ENCODE measurements around the gene TMEM87B. TPM values are rescaled to one million over a fixed set of nuclear protein-coding genes. Genes with fewer than 3 reads are reported as not detected.
"Not testable (repeated sequence)": the region's sequence is repeated elsewhere in the genome, so short reads cannot be mapped to it uniquely, and the experiment has no call there.

TMEM87B gene
- total RNA-seq, 1 donor from 2014 or later: 5.7 TPM

DNA sequence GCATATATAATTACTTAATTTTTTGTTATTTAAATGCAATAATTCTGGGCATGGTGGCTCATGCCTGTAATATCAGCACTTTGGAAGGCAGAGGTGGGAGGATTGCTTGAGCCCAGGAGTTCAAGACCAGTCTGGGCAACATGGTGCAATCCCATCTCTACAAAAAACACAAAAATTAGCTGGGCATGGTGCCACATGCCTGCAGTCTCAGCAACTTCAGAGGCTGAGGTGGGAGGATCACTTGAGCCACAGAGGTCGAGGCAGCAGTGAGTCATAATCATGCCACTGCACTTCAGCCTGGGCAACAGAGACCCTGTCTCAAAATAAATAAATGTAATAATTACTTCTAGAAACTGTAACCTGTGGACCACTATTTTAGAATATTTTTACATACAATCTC lies 21.5 kb upstream of the TMEM87B start:
- no peak overlapping the region for H3K4me3 ChIP-seq
- TF ChIP-seq, protein P1, sequence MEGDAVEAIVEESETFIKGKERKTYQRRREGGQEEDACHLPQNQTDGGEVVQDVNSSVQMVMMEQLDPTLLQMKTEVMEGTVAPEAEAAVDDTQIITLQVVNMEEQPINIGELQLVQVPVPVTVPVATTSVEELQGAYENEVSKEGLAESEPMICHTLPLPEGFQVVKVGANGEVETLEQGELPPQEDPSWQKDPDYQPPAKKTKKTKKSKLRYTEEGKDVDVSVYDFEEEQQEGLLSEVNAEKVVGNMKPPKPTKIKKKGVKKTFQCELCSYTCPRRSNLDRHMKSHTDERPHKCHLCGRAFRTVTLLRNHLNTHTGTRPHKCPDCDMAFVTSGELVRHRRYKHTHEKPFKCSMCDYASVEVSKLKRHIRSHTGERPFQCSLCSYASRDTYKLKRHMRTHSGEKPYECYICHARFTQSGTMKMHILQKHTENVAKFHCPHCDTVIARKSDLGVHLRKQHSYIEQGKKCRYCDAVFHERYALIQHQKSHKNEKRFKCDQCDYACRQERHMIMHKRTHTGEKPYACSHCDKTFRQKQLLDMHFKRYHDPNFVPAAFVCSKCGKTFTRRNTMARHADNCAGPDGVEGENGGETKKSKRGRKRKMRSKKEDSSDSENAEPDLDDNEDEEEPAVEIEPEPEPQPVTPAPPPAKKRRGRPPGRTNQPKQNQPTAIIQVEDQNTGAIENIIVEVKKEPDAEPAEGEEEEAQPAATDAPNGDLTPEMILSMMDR (IDR thresholded peaks at IDR 0.05; ENCODE audit: borderline replicate concordance): no peak
- no peak for DNase-seq
- no peaks in the 10 kb centered on the region for H3K27me3 ChIP-seq (ENCODE audit: low read depth)
- no peak overlapping the region for H3K27ac ChIP-seq (replicated peaks)
- peaks cover 2% of the 10 kb centered on the region for H3K36me3 ChIP-seq
- peaks cover 11% of the 10 kb centered on the region for H3K4me1 ChIP-seq
- H3K9me3 ChIP-seq (replicated peaks): no peaks in the 10 kb centered on the region
- intact Hi-C loops (cut with micrococcal nuclease): no loop called here

DNA sequence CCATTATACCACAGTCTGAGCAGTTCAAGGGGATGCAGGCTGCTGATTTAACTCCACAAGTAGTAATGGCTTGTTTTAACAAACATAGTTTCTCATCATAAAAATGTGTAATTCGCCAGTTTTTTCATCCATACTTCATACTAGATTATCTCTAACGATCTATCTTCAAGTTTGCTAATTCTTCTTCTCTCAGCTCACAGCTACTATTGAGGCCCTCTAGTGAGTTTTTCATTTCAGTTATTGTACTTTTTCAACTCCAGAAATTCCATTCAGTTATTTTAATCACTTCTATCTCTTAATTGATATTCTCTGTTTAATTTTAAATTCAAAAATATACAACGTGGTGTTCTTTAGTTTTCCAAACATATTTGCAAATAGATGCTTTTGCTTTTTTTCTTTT lies 20.1 kb upstream of the TMEM87B start:
- H3K4me1 ChIP-seq: peaks cover 11% of the 10 kb centered on the region
- no peak overlapping the region for H3K4me3 ChIP-seq
- H3K27ac ChIP-seq (replicated peaks): no peak overlapping the region
- no peaks in the 10 kb centered on the region for H3K9me3 ChIP-seq (replicated peaks)
- no peaks in the 10 kb centered on the region for H3K27me3 ChIP-seq (ENCODE audit: low read depth)
- intact Hi-C loops (cut with micrococcal nuclease): no loop called here
- TF ChIP-seq, protein P1 (IDR thresholded peaks at IDR 0.05; ENCODE audit: borderline replicate concordance): no peak
- H3K36me3 ChIP-seq: no peaks in the 10 kb centered on the region
- DNase-seq: no peak

DNA sequence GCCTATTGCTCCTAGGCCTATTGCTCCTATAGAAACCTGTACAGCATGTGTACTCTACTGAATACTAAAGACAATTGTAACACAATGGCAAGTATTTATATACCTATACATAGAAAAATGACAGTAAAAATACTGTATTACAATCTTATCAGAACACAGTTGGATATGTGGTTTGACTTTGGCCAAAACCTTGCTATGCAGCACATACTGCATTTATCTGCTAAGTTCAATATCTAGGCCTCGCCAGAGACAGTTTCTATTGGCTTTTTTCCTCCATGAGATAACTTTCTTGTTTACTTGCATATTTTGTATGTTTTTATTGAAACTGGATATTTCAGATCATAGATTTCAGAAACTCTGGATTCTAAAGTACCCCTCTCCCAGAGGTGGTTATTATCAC lies 19.3 kb upstream of the TMEM87B start:
- H3K4me3 ChIP-seq: no peak overlapping the region
- intact Hi-C loops (cut with micrococcal nuclease): no loop called here
- no peaks in the 10 kb centered on the region for H3K36me3 ChIP-seq
- no peaks in the 10 kb centered on the region for H3K9me3 ChIP-seq (replicated peaks)
- TF ChIP-seq, protein P1 (IDR thresholded peaks at IDR 0.05; ENCODE audit: borderline replicate concordance): no peak
- DNase-seq: no peak
- H3K27ac ChIP-seq (replicated peaks): no peak overlapping the region
- H3K4me1 ChIP-seq: peaks cover 11% of the 10 kb centered on the region
- H3K27me3 ChIP-seq (ENCODE audit: low read depth): no peaks in the 10 kb centered on the region

DNA sequence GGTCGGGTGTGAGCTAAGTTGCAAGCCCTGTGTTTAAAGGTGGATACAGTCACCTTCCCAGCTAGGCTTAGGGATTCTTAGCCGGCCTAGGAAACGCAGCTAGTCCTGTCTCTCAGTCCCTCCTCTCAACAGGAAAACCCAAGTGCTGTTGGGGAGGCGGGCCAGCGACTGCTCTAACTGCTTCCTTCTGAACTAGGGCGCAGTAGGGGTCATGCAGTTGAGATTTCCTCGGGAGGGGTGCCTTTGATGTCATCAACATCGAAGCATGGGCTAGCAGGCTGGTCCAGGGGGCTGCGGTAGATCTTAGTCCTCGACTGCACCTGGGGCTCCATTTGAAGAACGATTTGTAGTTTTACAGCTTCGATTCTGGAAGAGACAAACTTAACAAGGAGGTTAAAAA lies 15.5 kb upstream of the TMEM87B start:
- intact Hi-C loops (cut with micrococcal nuclease); H3K4me3 ChIP-seq; DNase-seq; H3K4me1 ChIP-seq; H3K9me3 ChIP-seq (replicated peaks); H3K36me3 ChIP-seq; H3K27me3 ChIP-seq (ENCODE audit: low read depth); H3K27ac ChIP-seq (replicated peaks): not testable (repeated sequence)

DNA sequence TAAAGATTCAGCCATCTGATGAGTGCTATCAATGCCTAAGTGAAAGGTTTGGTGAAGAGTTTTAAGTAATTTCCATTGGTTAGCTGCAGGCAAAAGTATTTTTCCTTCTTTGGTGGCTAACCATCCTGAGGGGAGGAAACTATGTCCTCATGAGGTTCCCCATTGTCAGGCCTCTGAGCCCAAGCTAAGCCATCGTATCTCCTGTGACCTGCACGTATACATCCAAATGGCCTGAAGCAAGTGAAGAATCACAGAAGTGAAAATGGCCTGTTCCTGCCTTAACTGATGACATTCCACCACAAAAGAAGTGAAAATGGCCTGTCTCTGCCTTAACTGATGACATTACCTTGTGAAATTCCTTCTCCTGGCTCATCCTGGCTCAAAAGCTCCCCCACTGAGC lies 15.0 kb upstream of the TMEM87B start:
- intact Hi-C loops (cut with micrococcal nuclease); H3K27me3 ChIP-seq (ENCODE audit: low read depth); DNase-seq; H3K4me1 ChIP-seq; H3K4me3 ChIP-seq; H3K27ac ChIP-seq (replicated peaks); H3K36me3 ChIP-seq: not testable (repeated sequence)
- H3K9me3 ChIP-seq (replicated peaks): peaks cover 15% of the 10 kb centered on the region

DNA sequence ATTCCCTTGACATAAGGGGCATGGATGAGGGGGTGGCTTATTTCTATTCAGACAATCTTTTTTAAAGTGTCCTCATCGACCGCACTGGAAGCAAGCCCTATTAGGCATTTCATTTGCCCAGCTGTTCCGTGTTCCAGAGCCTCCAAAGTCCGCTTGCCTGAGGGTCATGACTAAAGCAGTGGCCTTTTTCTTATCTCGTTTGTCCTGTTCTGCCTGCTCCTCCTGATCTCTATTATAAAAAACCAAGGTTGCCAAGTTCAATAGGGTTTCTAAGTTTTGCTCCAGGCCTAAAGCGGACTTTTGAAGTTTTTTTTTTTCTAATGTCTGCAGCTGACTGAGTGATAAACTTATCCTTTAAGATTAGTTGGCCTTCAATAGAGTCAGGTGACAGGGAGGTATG lies 13.6 kb upstream of the TMEM87B start:
- H3K4me1 ChIP-seq; intact Hi-C loops (cut with micrococcal nuclease); H3K27me3 ChIP-seq (ENCODE audit: low read depth); H3K27ac ChIP-seq (replicated peaks); DNase-seq; H3K4me3 ChIP-seq; H3K36me3 ChIP-seq: not testable (repeated sequence)
- peaks cover 23% of the 10 kb centered on the region for H3K9me3 ChIP-seq (replicated peaks)

DNA sequence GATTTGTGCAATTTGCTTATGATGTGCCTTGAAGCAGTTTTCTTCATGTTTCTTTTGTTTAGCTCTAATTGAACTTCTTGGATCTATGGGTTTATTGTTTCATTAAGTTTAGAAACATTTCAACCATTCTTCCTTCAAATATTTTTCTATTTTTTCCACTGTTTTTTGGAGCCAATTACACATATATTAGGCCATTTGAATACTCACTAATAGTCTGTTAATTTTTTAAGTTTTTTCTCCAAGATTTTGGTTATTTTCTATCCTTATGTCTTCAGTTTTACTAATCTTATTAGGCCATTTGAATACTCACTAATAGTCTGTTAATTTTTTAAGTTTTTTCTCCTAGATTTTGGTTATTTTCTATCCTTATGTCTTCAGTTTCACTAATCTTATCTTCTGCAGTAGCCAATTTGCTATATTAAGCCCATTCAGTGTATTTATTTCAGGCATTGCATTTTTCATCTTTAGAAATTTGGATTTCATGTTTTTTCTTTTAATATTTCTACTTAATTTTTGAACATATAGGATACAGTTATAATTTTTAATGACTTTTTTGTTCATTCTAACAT lies 9.5 kb upstream of the TMEM87B start:
- H3K4me3 ChIP-seq: no peak overlapping the region
- no peaks in the 10 kb centered on the region for H3K36me3 ChIP-seq
- intact Hi-C loops (cut with micrococcal nuclease): no loop called here
- H3K27ac ChIP-seq (replicated peaks): no peak overlapping the region
- no peak for DNase-seq
- no peaks in the 10 kb centered on the region for H3K27me3 ChIP-seq (ENCODE audit: low read depth)
- H3K9me3 ChIP-seq (replicated peaks): peaks cover 23% of the 10 kb centered on the region
- TF ChIP-seq, protein P1 (IDR thresholded peaks at IDR 0.05; ENCODE audit: borderline replicate concordance): no peak
- H3K4me1 ChIP-seq: peaks cover 19% of the 10 kb centered on the region
